ENCODE results near the gene CIB4. TPM values are rescaled to one million over a fixed set of nuclear protein-coding genes. Genes with fewer than 3 reads are reported as not detected.

The CIB4 gene
- not detected for polyA plus RNA-seq (2013, experiment 1 of 2)
- polyA plus RNA-seq (2013, experiment 2 of 2): not detected

DNA sequence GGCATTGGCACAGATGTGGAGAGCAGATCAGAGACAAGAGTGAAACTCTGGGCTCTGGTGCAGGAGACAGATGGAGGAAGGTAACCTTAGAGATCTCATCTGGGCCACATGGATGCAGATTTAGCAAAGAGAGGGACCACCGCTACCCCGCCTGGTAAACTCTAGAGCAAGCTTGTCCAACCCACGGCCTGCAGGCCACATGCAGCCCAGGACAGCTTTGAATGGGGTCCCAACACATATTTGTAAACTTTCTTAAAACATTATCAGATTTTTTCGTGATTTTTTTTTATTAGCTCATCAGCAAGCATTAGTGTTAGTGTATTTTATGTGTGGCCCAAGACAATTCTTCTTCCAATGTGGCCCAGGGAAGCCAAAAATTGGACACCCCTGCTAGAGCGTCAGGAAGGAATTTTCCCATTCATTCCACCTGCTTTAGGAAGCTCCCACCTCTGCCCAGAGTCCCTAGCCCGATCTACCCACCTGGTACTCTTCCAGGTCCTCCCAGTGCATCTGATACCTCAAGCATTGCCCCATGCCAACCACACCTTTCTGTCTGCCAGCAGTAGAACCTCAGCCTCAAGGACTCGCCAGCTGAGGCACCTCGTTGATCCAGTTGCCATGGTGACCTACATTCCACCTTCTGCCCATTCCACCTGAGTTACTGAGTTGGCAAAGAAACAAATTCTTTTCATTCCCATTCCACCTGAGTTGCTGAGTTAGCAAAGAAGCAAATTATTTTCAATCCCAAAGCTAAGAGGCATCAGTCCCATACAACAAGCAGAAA lies at the start of gene CIB4:
Gene CIB4 (minus strand): TSS at position 586 of the 784 bp plus-strand sequence. CDS start 52 bp downstream, at position 534.
- no peaks in the 10 kb centered on the region for H3K9me3 ChIP-seq (ENCODE audit: control insufficient read depth, low read length)
- no peaks in the 10 kb centered on the region for H3K36me3 ChIP-seq (ENCODE audit: control insufficient read depth, insufficient read depth, low read length)
- no peak within 1 kb of the TSS for H3K4me3 ChIP-seq (ENCODE audit: extremely low read depth, insufficient read depth, low read length, poor library complexity, severe bottlenecking)
- no peak within 1 kb of the TSS for H3K27ac ChIP-seq (ENCODE audit: low read depth, low read length, severe bottlenecking)
- 86 to 94% methylated on average over 7 of the region's 8 CpGs for WGBS, 2 experiments (ENCODE audit: insufficient coverage in 2 of 2)
- H3K4me1 ChIP-seq (ENCODE audit: control insufficient read depth, insufficient read depth, low read length, poor library complexity, severe bottlenecking): no peaks in the 10 kb centered on the region

DNA sequence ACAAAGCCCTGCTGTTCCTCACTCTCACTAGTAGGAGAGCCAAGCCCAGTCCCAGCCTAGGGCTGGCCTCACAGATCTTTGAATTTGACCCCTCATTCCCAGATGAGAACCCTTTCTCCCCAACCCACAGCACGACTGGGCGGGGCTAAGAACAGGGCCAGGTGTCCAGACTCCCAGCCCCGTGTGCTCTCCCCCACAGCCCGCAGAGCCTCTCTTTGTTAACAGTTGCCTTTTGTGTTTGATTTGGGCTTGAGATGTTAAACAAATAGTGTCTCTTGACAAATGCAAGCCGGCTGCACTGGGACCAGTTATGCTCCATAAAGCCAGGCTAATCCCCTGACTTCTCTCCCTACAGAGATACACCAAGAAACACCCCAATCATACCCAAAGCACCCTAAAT lies 46.6 kb upstream of the CIB4 start:
- H3K9me3 ChIP-seq (ENCODE audit: control insufficient read depth, low read length): no peaks in the 10 kb centered on the region
- no peak overlapping the region for H3K27ac ChIP-seq (ENCODE audit: low read depth, low read length, severe bottlenecking)
- H3K4me3 ChIP-seq (ENCODE audit: extremely low read depth, insufficient read depth, low read length, poor library complexity, severe bottlenecking): no peak overlapping the region
- H3K4me1 ChIP-seq (ENCODE audit: control insufficient read depth, insufficient read depth, low read length, poor library complexity, severe bottlenecking): peaks cover 9% of the 10 kb centered on the region
- H3K36me3 ChIP-seq (ENCODE audit: control insufficient read depth, insufficient read depth, low read length): no peaks in the 10 kb centered on the region
- 82% methylated on average over 4 of the region's 5 CpGs; no CpG with 5 or more reads in 1 of the 2 experiments for WGBS, 2 experiments (ENCODE audit: insufficient coverage in 2 of 2)

DNA sequence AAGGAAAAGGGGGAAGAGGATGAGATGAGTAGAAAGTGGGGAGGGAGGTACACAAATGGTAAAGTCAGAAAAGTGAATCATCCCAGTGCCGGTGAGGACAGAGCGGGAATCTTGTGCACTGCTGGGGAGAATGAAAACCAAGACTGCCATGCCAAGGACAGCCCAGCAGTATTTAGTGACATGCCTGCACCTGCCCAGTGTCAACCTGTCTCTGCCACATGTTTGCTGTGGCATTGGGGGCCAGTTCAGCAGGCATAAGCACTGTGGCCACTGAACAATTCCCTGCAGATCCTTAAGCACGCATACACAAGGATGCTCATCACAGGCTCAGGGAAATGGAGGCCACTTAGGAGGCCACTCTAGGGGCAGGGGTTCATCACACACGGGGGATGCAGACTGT lies 46.2 kb upstream of the CIB4 start:
- Histone ChIP-seq H3K27ac (ENCODE audit: low read depth, low read length, severe bottlenecking) (no peak overlapping the region), H3K9me3 (ENCODE audit: control insufficient read depth, low read length) (no peaks in the 10 kb centered on the region), H3K4me3 (ENCODE audit: extremely low read depth, insufficient read depth, low read length, poor library complexity, severe bottlenecking) (no peak overlapping the region), H3K4me1 (ENCODE audit: control insufficient read depth, insufficient read depth, low read length, poor library complexity, severe bottlenecking) (peaks cover 14% of the 10 kb centered on the region), H3K36me3 (ENCODE audit: control insufficient read depth, insufficient read depth, low read length) (no peaks in the 10 kb centered on the region)
- WGBS, 2 experiments (ENCODE audit: insufficient coverage in 2 of 2): 75 to 88% methylated on average over 4 of the region's 4 CpGs

DNA sequence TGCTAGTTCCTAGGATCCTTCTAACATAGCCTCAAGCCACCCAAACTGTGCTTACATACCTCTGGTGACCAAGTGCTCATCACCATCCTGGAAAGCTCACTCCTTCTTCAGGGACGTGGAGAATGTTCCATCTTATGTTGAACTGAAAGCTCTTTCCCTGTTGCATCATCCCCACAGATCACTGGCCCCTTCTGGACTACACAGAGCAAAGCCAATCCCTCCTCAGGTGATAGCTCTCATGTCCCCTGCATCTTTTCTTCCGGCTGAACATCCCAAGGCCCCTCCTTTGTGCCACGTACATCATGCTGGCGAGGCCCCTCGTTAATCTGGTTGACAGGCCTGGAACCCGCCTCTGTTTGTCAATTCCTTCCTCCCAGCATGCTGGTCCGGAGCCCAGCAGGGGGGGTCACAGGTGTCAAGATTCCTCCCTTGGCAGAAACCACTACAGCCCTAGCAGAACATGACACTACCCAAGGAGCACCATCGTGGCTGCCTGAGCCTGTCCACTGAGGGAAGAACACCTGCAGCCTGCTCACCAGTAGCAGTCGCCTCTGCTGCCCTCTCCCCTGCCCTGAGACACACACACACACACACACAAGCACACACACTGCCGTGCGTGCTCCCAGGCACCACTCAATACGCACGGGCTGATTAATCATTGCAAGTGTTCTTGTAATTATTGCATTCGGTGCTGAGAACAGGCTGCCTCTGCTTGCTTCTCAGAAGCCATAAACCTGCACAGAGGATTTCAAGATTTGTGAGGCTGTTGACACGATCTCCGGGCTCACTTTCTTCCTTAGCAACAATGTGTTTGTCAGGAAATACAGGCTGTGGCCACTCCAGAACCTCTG lies 45.0 kb upstream of the CIB4 start:
- 67 to 75% methylated on average over 14 to 15 of the region's 16 CpGs for WGBS, 2 experiments (ENCODE audit: insufficient coverage in 2 of 2)
- H3K9me3 ChIP-seq (ENCODE audit: control insufficient read depth, low read length): no peaks in the 10 kb centered on the region
- no peak overlapping the region for H3K27ac ChIP-seq (ENCODE audit: low read depth, low read length, severe bottlenecking)
- peaks cover 19% of the 10 kb centered on the region for H3K4me1 ChIP-seq (ENCODE audit: control insufficient read depth, insufficient read depth, low read length, poor library complexity, severe bottlenecking)
- H3K4me3 ChIP-seq (ENCODE audit: extremely low read depth, insufficient read depth, low read length, poor library complexity, severe bottlenecking): no peak overlapping the region
- H3K36me3 ChIP-seq (ENCODE audit: control insufficient read depth, insufficient read depth, low read length): no peaks in the 10 kb centered on the region

DNA sequence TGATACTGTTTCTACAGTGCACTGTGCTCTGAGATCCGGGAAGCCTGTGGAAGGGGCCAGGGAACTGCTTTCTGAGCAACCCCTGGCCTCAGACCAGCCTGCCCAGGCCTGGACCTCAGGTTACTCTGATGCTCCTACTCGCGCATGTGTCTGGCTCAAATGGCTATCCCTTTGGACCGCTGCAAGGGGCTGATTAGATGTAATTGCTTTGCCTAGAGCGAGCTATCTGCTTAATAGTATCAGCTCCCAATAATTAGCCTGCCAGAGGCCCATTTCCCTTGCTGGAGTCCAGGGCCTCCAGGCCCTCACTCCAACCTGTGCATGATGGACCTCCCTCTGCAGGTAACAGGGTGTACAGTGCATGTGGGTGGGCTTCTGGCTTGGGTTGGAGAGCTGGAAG lies 44.2 kb upstream of the CIB4 start:
- peaks cover 17% of the 10 kb centered on the region for H3K4me1 ChIP-seq (ENCODE audit: control insufficient read depth, insufficient read depth, low read length, poor library complexity, severe bottlenecking)
- H3K27ac ChIP-seq (ENCODE audit: low read depth, low read length, severe bottlenecking): no peak overlapping the region
- no peaks in the 10 kb centered on the region for H3K9me3 ChIP-seq (ENCODE audit: control insufficient read depth, low read length)
- no peak overlapping the region for H3K4me3 ChIP-seq (ENCODE audit: extremely low read depth, insufficient read depth, low read length, poor library complexity, severe bottlenecking)
- H3K36me3 ChIP-seq (ENCODE audit: control insufficient read depth, insufficient read depth, low read length): no peaks in the 10 kb centered on the region
- WGBS, 2 experiments (ENCODE audit: insufficient coverage in 2 of 2): 91 to 96% methylated on average over 5 of the region's 5 CpGs

DNA sequence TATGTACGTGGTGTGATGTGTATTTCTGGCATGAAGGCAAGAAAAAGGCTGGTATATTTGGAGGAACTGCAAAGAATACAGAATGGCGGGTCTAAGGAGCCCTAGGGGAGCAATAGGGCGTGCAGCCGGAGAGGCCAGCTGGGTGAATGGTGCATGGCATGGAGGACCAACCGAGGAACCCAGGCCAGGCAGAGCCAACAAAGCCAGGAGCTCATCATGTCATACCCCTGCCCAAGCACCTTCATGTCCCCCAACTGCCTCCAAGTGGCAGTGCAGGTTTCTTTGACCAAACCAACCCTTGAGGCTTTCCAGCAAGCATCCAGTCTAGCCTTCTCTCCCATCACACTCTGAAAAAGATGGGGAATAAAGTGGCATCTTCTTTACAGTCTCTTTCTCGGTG lies 42.4 kb upstream of the CIB4 start:
- H3K36me3 ChIP-seq (ENCODE audit: control insufficient read depth, insufficient read depth, low read length): no peaks in the 10 kb centered on the region
- 89 to 90% methylated on average over 3 to 5 of the region's 6 CpGs for WGBS, 2 experiments (ENCODE audit: insufficient coverage in 2 of 2)
- H3K4me1 ChIP-seq (ENCODE audit: control insufficient read depth, insufficient read depth, low read length, poor library complexity, severe bottlenecking): peaks cover 17% of the 10 kb centered on the region

DNA sequence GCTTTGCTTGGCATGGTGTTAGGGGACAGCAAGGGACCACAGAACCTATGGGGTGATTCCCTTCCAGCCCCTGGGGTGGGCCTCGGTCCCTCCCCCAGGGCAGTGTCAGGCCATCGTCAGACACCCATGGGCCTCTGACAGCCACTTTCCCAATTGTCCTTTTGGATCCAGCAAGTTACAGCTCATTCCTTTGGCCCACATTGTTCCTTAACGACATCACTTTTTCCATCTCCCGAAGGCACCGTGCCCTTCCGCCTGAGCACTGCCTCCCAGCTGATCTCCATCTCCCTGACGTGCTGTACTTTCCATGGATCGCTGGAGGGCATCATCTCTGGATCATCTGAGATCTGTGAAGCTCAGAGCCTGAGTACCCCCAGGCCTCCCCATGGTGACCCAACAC lies 41.0 kb upstream of the CIB4 start:
- H3K4me3 ChIP-seq (ENCODE audit: extremely low read depth, insufficient read depth, low read length, poor library complexity, severe bottlenecking): no peak overlapping the region
- WGBS, 2 experiments (ENCODE audit: insufficient coverage in 2 of 2): 78 to 87% methylated on average over 8 of the region's 8 CpGs

More for the DNA sequence above, 42.4 kb upstream of the CIB4 start:
- no peaks in the 10 kb centered on the region for H3K9me3 ChIP-seq (ENCODE audit: control insufficient read depth, low read length)
- no peak overlapping the region for H3K4me3 ChIP-seq (ENCODE audit: extremely low read depth, insufficient read depth, low read length, poor library complexity, severe bottlenecking)
- H3K27ac ChIP-seq (ENCODE audit: low read depth, low read length, severe bottlenecking): no peak overlapping the region

DNA sequence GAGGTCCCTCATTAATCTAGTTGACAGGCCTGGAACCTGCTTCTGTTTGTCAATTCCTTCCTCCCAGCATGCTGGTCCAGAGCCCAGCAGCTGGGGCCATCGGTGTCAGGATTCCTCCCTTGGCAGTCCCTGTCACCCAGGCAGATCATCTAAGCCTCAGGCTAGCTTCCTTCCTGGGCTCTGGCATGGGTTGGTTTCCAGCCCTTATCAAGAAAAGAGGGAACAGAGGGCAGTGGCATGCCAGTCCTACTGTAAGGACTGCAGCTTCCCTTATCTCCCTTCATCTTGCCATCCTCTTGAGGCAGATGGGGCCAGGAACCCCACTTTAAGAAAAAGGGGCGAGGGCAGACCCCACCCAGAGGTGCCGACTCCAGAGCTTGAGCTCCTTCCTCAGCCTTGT lies 40.5 kb upstream of the CIB4 start:
- H3K4me1 ChIP-seq (ENCODE audit: control insufficient read depth, insufficient read depth, low read length, poor library complexity, severe bottlenecking): peaks cover 17% of the 10 kb centered on the region
- 76 to 93% methylated on average over 3 of the region's 3 CpGs for WGBS, 2 experiments (ENCODE audit: insufficient coverage in 2 of 2)
- H3K36me3 ChIP-seq (ENCODE audit: control insufficient read depth, insufficient read depth, low read length): no peaks in the 10 kb centered on the region
- H3K27ac ChIP-seq (ENCODE audit: low read depth, low read length, severe bottlenecking): no peak overlapping the region
- no peak overlapping the region for H3K4me3 ChIP-seq (ENCODE audit: extremely low read depth, insufficient read depth, low read length, poor library complexity, severe bottlenecking)
- H3K9me3 ChIP-seq (ENCODE audit: control insufficient read depth, low read length): no peaks in the 10 kb centered on the region

More for the DNA sequence above, 41.0 kb upstream of the CIB4 start:
- Histone ChIP-seq H3K36me3 (ENCODE audit: control insufficient read depth, insufficient read depth, low read length) (no peaks in the 10 kb centered on the region), H3K27ac (ENCODE audit: low read depth, low read length, severe bottlenecking) (no peak overlapping the region), H3K9me3 (ENCODE audit: control insufficient read depth, low read length) (no peaks in the 10 kb centered on the region), H3K4me1 (ENCODE audit: control insufficient read depth, insufficient read depth, low read length, poor library complexity, severe bottlenecking) (peaks cover 17% of the 10 kb centered on the region)

DNA sequence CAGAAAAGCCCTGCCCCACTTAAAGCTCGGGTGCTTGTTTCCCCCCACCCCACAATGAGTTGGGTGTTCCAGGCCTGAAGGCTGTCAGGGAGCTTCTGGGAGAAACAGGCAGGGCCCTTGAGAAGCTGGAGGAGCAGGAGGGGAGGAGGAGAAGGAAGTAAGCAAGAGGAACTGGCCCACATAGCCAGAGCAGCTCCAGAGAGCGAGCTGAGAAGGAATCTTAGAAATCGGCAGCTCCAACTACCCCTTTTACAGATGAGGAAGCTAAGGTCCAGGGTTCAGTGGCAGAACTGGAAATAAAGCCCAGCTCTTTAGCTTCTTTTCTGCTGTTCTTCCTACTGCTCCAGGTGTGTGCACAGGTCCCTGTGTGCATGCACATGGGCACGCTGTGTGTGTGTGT lies 38.7 kb upstream of the CIB4 start:
- 88 to 100% methylated on average over 2 to 3 of the region's 4 CpGs for WGBS, 2 experiments (ENCODE audit: insufficient coverage in 2 of 2)

DNA sequence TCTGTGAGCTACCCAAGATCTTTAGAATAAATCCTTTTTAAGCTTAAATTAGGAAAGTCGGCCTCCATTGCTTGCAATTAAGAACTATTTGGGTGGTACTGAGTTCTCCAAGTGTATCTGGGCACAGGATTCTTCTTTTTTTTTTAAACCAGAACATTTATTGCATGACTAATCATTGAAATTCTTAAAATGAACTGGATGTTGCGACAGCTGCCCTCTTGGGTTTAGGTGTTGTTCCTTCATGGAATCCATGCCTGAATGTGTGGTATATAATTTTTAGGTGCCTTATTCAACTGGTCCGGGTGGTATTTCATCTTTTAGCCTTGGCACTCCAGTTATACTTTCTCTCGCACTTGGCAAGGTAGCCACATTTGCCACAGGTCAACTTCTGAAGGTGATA lies 36.9 kb upstream of the CIB4 start:
- Histone ChIP-seq H3K9me3 (ENCODE audit: control insufficient read depth, low read length) (no peaks in the 10 kb centered on the region), H3K4me3 (ENCODE audit: extremely low read depth, insufficient read depth, low read length, poor library complexity, severe bottlenecking) (no peak overlapping the region), H3K4me1 (ENCODE audit: control insufficient read depth, insufficient read depth, low read length, poor library complexity, severe bottlenecking) (peaks cover 17% of the 10 kb centered on the region), H3K36me3 (ENCODE audit: control insufficient read depth, insufficient read depth, low read length) (no peaks in the 10 kb centered on the region), H3K27ac (ENCODE audit: low read depth, low read length, severe bottlenecking) (no peak overlapping the region)
- WGBS, 2 experiments (ENCODE audit: insufficient coverage in 2 of 2): 91 to 94% methylated on average over 2 of the region's 4 CpGs

More for the DNA sequence above, 38.7 kb upstream of the CIB4 start:
- Histone ChIP-seq H3K9me3 (ENCODE audit: control insufficient read depth, low read length) (no peaks in the 10 kb centered on the region), H3K27ac (ENCODE audit: low read depth, low read length, severe bottlenecking) (no peak overlapping the region), H3K4me3 (ENCODE audit: extremely low read depth, insufficient read depth, low read length, poor library complexity, severe bottlenecking) (no peak overlapping the region), H3K4me1 (ENCODE audit: control insufficient read depth, insufficient read depth, low read length, poor library complexity, severe bottlenecking) (peaks cover 17% of the 10 kb centered on the region), H3K36me3 (ENCODE audit: control insufficient read depth, insufficient read depth, low read length) (no peaks in the 10 kb centered on the region)
